Measurements from ENCODE around the gene STX4. TPM values are rescaled to one million over a fixed set of nuclear protein-coding genes. Genes with fewer than 3 reads are reported as not detected.
A peak's percentile ranks its signal among the peaks of the same experiment; 100 is the strongest.

STX4 gene, protein sequence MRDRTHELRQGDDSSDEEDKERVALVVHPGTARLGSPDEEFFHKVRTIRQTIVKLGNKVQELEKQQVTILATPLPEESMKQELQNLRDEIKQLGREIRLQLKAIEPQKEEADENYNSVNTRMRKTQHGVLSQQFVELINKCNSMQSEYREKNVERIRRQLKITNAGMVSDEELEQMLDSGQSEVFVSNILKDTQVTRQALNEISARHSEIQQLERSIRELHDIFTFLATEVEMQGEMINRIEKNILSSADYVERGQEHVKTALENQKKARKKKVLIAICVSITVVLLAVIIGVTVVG
- total RNA-seq (2014; rRNA removed; shearing (Covaris generic)), result 19.1 and 25.1 TPM in 2 replicates
- polyA plus RNA-seq (2014; cell fraction: nucleus; rRNA removed), result 25.0 and 27.8 TPM in 2 replicates

DNA sequence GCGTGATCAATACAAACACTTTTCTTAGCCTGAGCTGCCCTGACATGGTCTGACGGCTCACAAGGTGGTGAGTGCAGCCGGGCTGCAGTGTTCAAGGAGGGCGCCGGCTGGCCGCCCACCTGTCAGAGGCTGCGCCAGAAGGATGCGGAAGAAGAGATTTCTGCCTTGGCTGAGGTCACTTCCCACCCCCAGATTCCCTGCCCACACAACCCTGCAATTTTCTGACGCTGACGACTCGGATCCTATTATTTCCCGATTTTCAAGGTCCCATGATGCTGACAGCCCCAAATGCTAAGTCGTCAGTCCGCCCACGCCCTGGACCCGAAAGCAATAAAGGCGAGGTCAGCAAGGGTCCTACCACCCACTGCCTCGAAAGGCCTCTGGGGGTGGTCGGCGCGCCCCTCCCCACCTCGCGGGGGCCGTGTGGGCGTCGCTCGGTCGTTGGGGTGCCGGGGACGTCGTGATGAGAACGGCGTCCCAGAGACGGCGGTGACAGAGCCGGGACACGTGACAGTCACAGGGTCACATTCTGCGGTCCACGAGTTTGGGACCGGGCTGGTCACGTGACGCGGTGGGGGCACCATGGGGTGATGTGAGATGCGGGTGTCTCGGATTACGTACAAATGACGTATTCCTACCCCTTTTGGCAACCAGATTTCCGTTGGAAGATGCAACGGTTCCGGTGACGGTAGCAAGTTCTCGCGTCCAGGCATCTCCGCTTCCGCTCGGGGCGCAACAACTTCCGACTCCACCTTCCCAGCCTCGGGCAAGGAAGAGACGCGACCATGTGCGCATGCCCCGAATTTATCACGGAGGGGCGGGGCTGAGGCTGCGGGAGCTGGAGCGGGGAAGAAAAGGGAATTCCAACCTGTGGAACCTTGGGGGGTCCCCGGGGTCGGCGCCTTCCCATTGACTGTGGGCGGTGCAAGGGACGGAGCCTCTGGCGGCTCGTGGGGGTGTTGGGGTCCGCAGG lies at the start of gene STX4:
TSS of gene STX4 (plus strand) at position 823 of the 973 bp plus-strand sequence. CDS start 248 bp downstream, outside the sequence.
- peak; percentile 97 for DNase-seq (ENCODE audit: extremely low read depth, low read depth)

DNA sequence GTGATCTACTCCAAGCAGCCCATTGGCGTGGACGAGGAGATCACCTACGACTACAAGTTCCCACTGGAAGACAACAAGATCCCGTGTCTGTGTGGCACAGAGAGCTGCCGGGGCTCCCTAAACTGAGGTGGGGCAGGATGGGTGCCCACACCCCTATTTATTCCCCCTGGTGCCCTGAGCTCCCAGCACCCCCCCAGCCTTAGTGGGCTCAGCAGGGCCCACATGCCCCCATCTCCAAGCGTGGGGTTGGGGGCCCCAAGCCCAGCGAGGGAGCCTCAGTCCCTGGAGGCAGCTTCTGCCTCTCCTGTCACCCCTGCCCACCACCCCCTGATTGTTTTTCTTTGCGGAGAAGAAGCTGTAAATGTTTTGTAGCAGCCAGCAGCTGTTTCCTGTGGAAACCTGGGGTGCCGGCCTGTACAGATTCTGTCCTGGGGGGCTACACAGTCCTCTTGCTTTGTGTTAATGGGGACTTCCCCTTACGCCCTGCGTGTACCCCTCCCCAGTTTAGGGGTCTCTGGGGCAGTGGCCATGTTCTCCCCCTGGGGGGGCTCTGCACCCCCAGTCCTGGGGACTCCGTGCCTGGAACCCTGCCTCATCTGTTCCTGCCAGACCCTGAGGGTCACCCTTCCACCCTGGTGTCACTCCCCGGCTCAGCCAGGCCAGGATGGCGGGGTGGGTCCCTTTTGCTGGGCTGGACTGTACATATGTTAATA lies 49.3 kb upstream of the STX4 start:
- no peak for DNase-seq (ENCODE audit: extremely low read depth, low read depth)

DNA sequence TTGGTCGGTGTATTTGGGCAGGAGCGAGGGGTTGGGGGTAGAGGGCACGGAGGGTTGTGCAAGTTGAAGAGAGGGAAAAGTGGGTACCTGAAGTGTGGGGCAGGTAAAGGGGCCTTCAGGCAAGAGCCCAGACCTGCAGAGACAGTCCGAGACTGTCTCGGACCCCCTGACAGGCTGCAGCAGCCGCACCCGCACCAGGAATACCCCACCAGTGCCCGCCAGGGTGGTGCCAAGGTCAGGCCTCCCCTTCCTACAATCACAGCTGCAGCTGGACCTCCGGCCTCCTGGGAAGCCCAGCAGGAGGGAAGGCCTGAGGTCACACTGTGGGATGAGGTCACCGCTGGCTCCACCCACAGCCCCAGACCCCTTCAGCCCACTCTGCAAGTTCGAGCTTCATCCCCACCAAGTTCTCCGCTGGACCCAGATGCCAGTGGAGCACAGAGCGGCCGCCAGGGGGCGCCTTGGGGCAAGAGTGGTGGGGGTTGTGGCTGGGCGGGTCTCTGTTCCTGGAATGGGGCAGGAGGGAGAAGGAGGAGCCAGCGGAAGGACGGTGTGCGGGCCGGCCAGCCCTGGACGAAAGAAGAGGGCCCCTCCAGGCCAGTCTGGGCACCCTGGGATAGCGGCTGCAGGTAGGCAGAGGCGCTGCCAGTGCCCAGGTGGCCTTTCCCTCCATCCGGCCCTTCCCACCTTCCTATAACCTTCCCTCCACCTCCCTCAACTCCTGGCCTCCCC lies 48.5 kb upstream of the STX4 start, which contains the start of gene HSD3B7:
TSS of gene HSD3B7 (plus strand) at position 539 of the 732 bp plus-strand sequence. CDS start 452 bp downstream, outside the sequence.
- DNase-seq (ENCODE audit: extremely low read depth, low read depth), result peak; percentile 79

DNA sequence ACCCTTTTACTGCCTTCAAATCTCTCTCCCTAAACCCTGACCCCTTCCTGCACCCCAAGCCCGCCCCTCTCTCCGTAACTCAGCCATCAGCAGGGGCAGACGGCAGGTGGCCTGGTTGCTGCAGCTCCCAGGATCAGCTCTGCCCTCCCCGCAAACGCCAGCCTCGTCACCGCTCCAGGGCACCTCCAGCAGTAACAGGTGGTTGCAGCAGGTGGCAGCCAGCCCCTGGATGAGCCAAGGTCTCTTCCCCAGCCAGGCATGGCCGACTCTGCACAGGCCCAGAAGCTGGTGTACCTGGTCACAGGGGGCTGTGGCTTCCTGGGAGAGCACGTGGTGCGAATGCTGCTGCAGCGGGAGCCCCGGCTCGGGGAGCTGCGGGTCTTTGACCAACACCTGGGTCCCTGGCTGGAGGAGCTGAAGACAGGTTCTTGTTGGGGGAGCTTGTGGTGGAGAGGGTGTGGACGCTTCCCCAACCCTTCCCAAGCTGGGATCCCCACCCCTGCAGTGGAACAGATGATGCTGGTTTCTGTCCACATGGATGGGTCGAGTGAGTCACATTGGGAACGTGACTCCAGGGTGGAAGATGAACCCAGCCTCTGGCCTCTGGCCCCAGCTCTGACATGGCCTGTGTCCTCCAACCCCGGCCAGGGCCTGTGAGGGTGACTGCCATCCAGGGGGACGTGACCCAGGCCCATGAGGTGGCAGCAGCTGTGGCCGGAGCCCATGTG lies 47.8 kb upstream of the STX4 start:
- peak; percentile 26 for DNase-seq (ENCODE audit: extremely low read depth, low read depth)

DNA sequence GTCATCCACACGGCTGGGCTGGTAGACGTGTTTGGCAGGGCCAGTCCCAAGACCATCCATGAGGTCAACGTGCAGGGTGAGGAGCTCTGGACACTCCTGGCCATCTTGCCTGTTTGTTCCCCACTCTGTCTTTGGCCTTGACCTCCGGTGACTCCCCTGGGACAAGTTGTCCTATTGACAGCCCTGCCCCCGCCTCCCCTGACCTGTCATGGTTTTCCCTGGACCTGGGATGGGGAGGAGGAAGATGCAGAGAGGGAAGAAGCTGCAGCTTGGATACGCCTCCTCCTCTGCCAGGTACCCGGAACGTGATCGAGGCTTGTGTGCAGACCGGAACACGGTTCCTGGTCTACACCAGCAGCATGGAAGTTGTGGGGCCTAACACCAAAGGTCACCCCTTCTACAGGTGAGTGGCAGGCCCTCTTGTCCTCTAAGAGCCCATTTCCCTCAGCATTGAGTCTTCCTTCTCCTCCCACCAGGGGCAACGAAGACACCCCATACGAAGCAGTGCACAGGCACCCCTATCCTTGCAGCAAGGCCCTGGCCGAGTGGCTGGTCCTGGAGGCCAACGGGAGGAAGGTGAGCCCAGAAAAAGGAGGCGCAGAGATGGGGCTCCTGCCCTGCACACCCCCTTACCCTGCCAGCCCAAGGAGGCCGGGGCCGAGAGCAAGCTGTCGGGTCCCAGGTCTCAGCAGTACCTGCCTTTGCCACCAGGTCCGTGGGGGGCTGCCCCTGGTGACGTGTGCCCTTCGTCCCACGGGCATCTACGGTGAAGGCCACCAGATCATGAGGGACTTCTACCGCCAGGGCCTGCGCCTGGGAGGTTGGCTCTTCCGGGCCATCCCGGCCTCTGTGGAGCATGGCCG lies 47.0 kb upstream of the STX4 start:
- no peak for DNase-seq (ENCODE audit: extremely low read depth, low read depth)

DNA sequence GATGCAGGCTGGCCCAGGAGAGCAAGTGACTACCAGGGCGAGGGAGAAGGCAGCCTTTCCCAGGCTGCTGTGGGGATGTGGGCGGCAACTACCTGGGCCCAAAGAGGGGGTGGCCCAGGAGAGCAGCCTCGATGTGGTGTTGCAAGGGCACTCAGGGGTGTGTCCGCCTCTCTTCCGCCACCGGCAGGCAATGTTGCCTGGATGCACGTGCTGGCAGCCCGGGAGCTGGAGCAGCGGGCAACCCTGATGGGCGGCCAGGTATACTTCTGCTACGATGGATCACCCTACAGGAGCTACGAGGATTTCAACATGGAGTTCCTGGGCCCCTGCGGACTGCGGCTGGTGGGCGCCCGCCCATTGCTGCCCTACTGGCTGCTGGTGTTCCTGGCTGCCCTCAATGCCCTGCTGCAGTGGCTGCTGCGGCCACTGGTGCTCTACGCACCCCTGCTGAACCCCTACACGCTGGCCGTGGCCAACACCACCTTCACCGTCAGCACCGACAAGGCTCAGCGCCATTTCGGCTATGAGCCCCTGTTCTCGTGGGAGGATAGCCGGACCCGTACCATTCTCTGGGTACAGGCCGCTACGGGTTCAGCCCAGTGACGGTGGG lies 45.7 kb upstream of the STX4 start:
- no peak for DNase-seq (ENCODE audit: extremely low read depth, low read depth)

DNA sequence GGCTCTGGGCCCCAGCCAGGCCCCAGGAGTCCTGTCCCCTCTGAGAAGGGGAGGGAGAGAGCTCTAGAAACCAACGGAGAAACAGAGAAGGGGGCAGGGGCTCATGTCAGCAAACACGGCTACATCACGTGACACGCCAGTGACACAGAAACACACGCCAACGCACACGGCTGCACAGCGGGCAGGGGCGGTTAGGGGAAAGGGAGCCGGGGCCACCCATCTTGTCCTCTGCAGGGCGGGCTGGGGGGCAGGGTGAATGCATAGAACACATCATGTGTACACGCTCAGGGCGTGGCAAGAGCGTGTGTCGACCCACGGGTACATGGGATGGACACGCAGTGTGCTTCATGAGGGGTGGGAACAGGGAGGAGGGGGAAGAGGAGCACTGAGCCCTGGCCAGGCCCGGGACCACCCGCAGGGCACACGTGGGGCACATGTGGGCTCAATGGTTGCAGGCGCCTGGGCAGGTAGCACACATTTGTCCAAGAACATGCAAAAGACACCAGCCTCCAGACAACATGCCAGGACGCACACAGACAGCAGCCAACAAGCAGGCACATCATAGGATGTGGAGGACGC lies 43.8 kb upstream of the STX4 start:
- DNase-seq (ENCODE audit: extremely low read depth, low read depth), result no peak

DNA sequence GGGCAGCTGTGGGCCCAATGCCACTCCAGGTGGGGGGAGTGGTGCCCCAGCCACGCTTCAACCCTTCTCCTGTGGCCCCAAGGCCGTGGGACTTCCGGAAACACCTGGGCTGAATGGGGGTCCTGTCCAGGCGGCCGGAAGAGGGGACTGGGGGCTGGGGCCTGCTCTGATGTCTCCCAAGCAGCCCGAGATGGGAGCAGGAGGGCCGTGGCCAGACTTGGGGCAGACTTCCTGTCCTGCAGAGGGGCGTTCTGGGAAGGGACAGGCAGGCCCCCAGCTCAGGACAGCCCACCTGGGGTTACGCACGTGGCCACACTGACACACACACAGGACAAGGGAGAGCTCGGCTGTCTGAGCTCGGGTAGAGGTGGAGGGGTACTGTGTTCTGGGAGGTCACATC lies 43.3 kb upstream of the STX4 start:
- DNase-seq (ENCODE audit: extremely low read depth, low read depth), result no peak

DNA sequence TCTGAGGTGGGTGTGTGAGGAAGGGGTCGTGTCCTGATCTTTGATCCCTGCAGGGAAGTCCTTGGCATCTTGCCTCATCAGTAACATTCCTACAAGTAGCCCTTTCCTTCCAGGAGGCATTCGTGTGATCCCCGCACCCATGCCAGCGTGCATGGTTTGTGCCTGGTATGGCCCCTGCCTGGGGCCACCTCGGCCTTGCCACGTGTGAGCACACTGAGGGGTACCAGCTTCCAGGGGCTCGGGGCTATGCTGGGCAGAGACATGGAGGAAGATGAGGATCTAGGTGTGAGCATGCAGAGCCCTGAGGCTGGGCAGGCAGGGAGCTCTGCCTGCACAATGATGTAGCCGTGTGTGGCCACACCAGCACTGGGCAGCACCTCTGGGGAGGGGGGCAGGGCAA lies 42.3 kb upstream of the STX4 start:
- DNase-seq (ENCODE audit: extremely low read depth, low read depth), result no peak

DNA sequence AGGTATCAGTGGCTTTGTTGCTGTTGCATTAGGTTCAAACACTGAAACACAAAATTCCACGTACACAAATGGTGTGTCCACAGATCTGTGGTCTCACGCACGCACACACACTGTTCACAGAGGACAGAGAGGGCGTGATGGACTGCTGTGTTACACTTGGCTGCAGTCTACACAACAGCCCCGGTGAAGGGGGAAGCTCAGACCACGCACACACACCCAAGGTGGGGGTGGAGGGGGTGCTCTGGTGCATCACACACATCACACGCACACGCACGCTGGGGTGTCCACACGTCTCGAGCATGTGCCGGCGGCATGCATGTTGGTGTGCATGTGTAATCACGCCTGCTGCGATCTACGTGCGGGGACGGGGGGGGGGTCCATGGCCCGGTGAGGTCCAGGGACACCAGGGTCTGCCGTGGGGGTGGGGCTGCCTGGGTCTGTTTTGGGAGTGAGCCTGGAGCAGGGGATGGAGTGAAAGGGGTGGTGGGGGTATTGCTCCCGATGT lies 41.0 kb upstream of the STX4 start:
- no peak for DNase-seq (ENCODE audit: extremely low read depth, low read depth)

DNA sequence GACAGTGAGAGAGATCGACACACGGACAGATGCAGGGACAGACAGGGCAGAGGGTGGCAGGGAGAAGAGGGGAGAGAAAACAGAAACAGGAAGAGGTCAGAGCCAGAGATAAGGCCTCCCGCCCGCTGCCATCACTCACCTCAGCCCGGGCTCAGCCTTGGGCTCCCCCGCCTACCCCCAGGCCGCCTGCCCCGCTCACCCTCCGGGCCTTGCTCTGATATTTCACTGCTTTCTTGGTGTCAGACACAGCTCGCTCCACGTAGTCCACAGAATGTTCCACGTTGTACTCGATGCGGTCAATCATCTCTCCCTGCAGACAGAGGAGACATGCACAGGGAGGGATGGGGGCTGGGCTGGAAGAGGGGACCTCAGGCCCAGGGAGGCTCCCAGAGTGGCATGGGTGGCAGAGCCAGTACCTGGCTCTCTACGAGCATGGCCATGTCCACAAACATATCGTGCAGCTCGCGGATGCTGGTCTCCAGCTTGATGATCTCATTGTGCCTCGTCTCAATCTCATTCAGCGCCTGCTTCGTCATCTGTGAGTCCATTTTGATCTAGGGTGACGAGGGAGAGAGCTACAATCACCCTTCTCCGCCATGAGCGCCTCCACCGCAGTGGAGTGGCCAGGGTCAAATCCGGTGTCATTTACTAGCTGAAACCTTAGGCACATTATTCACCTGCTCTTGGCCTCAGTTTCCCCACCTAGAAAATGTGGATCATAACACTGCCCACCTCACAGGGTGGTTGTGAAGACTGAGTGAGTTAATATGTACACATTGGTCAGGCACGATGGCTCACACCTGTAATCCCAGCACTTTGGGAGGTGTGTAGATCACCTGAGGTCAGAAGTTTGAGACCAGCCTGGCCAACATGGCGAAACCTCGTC lies 40.2 kb upstream of the STX4 start:
- DNase-seq (ENCODE audit: extremely low read depth, low read depth), result no peak

DNA sequence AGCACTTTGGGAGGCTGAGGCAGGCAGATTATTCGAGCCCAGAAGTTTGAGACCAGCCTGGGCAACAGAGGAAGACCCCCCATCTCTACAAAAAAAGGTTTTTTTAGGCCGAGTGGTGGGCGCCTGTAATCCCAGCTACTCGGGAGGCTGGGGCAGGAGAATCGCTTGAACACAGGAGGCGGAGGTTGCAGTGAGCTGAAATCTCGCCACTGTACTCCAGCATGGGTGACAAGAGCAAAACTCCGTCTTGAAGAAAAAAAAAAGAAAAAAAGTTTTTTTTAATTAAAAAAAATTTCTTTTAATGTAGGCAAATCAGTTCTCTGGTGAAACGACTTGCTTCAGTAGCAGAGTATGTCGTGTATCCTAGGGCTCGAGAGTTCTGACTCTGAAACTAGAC lies 37.4 kb upstream of the STX4 start:
- DNase-seq (ENCODE audit: extremely low read depth, low read depth), result no peak

DNA sequence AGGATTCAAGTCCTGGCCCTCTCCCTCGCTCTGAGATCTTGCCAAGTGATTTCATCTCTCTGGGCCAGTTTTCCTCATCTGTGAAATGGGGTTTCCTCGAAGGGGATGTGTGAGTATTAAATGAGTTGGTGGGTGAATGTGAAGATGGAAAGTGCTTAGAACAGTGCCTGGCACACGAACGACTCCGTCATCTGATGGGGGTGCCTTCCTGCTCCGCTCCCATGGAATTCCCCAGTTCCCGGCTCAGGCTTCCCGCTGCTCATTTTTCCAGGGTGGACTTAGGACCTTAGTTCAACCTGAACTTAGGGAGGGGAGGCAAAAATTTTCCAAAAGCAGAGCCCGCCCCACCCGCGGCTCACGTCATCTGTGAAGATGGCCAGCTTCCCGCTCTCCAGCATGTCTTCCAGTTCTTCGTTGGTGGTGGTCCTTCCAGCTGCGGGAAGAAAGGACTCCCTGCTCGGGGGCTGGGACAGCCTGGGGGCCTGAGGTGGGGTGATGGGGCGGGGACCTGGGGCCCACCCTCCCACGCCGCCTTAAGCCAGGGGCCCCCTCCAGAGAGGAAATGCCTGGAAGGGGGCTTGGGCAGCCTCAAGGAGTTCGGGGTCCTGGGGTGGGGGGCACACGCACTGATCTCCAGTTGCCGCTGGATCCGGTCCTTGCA lies 36.9 kb upstream of the STX4 start:
- no peak for DNase-seq (ENCODE audit: extremely low read depth, low read depth)

DNA sequence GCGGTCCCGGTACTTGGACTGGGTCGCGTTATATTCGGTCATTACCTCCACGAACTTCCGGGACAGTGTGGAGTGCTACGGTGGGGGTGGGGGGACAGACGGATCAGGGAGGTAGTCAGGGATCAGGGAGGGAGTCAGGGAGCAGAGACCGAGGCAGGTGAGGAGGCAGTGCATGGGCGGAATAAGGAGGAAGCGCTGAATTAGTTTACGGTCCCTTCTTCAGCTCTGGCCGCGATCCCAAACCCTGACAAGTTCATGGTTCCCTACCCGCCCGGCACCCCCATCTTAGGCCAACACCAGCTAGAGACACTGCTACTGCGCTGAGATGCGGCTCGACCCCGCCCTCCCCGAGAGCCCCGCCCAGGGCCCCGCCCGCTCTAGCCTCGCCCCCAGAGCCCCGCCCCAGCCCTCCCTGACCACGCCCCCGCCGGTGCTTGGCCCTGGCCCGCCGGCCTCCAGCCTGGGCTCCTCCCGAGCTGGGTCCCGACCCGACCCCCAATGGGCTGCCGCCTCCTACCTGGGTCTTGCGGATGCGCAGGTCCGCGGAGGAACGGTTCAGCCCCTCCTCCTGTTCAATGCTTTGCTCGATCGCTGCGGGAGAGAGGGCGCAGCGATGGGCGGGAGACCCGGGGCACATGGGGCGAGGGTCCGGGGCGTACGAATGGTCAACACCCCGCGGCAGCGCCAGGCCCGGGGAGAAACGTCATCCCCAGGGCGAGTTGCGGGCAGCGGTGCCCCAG lies 36.2 kb upstream of the STX4 start:
- DNase-seq (ENCODE audit: extremely low read depth, low read depth), result peak; percentile 71
